GM13976 (cell line): ENCODE data around the gene CCR5AS.

Source experiments
- DNase-seq: peaks from one replicate; pipeline ENCODE4 v3.0.0; 2012; ENCODE audit warnings: low spot score
- CTCF ChIP-seq: IDR thresholded peaks from 2 replicates; pipeline ENCODE4 v1.5.1; 2012; ENCODE audit warnings: borderline replicate concordance, mild to moderate bottlenecking; ENCODE audit not compliant: insufficient read depth; ENCODE audit errors: extremely low read depth, missing control alignments, control extremely low read depth
- in situ Hi-C: fragments of 300-500 bp; cut with MboI; formaldehyde crosslinking; loops from one replicate; pipeline ENCODE4 v1.12.0; 2022; ENCODE audit warnings: low sequenced_read_pairs, mixed read lengths, inconsistent platforms; ENCODE audit not compliant: unreplicated experiment

Gene CCR5AS

GRCh38 chr3:46378426-46378942 lies 28.4 kb downstream of the CCR5AS start:
- peak; percentile 59 for DNase-seq
- peak; percentile 68 for TF ChIP-seq CTCF
- in situ Hi-C loops: loop anchor here (10.0 kb wide), 2 partner anchors 294 to 434 kb away; partner anchors contain the start of gene CXCR6

DNA sequence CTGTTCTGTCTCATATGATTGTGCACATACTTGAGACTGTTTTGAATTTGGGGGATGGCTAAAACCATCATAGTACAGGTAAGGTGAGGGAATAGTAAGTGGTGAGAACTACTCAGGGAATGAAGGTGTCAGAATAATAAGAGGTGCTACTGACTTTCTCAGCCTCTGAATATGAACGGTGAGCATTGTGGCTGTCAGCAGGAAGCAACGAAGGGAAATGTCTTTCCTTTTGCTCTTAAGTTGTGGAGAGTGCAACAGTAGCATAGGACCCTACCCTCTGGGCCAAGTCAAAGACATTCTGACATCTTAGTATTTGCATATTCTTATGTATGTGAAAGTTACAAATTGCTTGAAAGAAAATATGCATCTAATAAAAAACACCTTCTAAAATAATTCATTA lies 31.1 kb downstream of the CCR5AS start:
- no peak for TF ChIP-seq CTCF
- no peak for DNase-seq
- in situ Hi-C loops: loop anchor here (10.0 kb wide), 2 partner anchors 291 to 431 kb away; partner anchors contain the start of gene CXCR6

DNA sequence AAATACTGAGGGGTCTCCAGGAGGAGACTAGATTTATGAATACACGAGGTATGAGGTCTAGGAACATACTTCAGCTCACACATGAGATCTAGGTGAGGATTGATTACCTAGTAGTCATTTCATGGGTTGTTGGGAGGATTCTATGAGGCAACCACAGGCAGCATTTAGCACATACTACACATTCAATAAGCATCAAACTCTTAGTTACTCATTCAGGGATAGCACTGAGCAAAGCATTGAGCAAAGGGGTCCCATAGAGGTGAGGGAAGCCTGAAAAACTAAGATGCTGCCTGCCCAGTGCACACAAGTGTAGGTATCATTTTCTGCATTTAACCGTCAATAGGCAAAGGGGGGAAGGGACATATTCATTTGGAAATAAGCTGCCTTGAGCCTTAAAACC lies 31.6 kb downstream of the CCR5AS start:
- no peak for DNase-seq
- no peak for TF ChIP-seq CTCF
- in situ Hi-C loops: loop anchor here (10.0 kb wide), 2 partner anchors 290 to 430 kb away; partner anchors contain the start of gene CXCR6

GRCh38 chr3:46374755-46375154 lies 32.1 kb downstream of the CCR5AS start:
- no peak for TF ChIP-seq CTCF
- DNase-seq: no peak
- in situ Hi-C loops: loop anchor here (5.0 to 10.0 kb wide), 3 partner anchors 157 to 430 kb away; partner anchors contain the start of gene CXCR6

DNA sequence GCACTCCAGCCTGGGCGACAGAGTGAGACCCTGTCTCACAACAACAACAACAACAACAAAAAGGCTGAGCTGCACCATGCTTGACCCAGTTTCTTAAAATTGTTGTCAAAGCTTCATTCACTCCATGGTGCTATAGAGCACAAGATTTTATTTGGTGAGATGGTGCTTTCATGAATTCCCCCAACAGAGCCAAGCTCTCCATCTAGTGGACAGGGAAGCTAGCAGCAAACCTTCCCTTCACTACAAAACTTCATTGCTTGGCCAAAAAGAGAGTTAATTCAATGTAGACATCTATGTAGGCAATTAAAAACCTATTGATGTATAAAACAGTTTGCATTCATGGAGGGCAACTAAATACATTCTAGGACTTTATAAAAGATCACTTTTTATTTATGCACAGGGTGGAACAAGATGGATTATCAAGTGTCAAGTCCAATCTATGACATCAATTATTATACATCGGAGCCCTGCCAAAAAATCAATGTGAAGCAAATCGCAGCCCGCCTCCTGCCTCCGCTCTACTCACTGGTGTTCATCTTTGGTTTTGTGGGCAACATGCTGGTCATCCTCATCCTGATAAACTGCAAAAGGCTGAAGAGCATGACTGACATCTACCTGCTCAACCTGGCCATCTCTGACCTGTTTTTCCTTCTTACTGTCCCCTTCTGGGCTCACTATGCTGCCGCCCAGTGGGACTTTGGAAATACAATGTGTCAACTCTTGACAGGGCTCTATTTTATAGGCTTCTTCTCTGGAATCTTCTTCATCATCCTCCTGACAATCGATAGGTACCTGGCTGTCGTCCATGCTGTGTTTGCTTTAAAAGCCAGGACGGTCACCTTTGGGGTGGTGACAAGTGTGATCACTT lies 34.1 kb downstream of the CCR5AS start:
- in situ Hi-C loops: loop anchor here (5.0 to 10.0 kb wide), 3 partner anchors 155 to 428 kb away; partner anchors contain the start of gene CXCR6
- peak; percentile 38 for DNase-seq

More for the DNA sequence above, 34.1 kb downstream of the CCR5AS start:
- TF ChIP-seq CTCF: peak; percentile 68
